Omental fat pad (tissue), 4 donors: ENCODE measurements around the gene REXO2. TPM values are rescaled to one million over a fixed set of nuclear protein-coding genes. Genes with fewer than 3 reads are reported as not detected.

ENCODE experiments used
- ATAC-seq: fragments of 150-250 bp; one replicate; pipeline ENCODE4 v1.9.1; 2016; ENCODE audit warnings: mild to moderate bottlenecking, moderate library complexity; ENCODE audit not compliant: low FRiP score
- DNase-seq: peaks from one replicate; pipeline ENCODE4 v3.0.0-alpha.2; 2019; ENCODE audit warnings: low spot score
- CTCF ChIP-seq, 3 donors: fragments of 450-650 bp; IDR thresholded peaks; one replicate each; pipeline ENCODE4 v1.5.1; 2016 to 2017; ENCODE audit warnings: antibody characterized with exemption in 3 of 3, mild to moderate bottlenecking in 3 of 3, moderate library complexity in 2 of 3
- total RNA-seq, 4 donors: library from RNA; depleted of rRNA; stranded (reverse); fragments of >200 nt; gene quantifications; one replicate each; pipeline ENCODE4 v1.1.0, GENCODE V29; 2016

The REXO2 gene
- total RNA-seq, 4 donors from 2014 or later: 87.3 to 154 (median 106) TPM

- ATAC-seq (no peak), DNase-seq (no peak)
- no peak for TF ChIP-seq CTCF (IDR thresholded peaks at IDR 0.05)
These were observed 1.9 kb downstream of the REXO2 start for GRCh38 chr11:114440971-114441763.

- TF ChIP-seq CTCF (IDR thresholded peaks at IDR 0.05): no peak
- no peak for DNase-seq
- ATAC-seq: no peak
These were observed 2.7 kb downstream of the REXO2 start for GRCh38 chr11:114441921-114442320.

- TF ChIP-seq CTCF (IDR thresholded peaks at IDR 0.05): no peak
- no peak for ATAC-seq
- no peak for DNase-seq
These were observed 3.3 kb downstream of the REXO2 start for GRCh38 chr11:114442536-114442935.

- DNase-seq: no peak
- no peak for TF ChIP-seq CTCF (IDR thresholded peaks at IDR 0.05)
These were observed 8.2 kb downstream of the REXO2 start for GRCh38 chr11:114447444-114447843.

GRCh38 chr11:114447892-114448291 is 8.6 kb downstream of the REXO2 start:
- no peak for ATAC-seq
- DNase-seq: no peak
- TF ChIP-seq CTCF (IDR thresholded peaks at IDR 0.05): no peak

More at GRCh38 chr11:114447444-114447843, 8.2 kb downstream of the REXO2 start:
- no peak for ATAC-seq

GRCh38 chr11:114448749-114449482 is 9.6 kb downstream of the REXO2 start:
- no peak for TF ChIP-seq CTCF (IDR thresholded peaks at IDR 0.05)
- no peak for ATAC-seq
- no peak for DNase-seq
